H1 (cell line): ENCODE data around the gene CEL. TPM values are rescaled to one million over a fixed set of nuclear protein-coding genes. Genes with fewer than 3 reads are reported as not detected.

Experiments
- CEBPB ChIP-seq: IDR thresholded peaks from 2 replicates; pipeline ENCODE4 v1.6.1; 2012; ENCODE audit warnings: low read depth, low read length
- CHD2 ChIP-seq: IDR thresholded peaks from 2 replicates; pipeline ENCODE4 v1.6.1; 2012; ENCODE audit warnings: low read length, improper control_type of control experiment
- CHD7 ChIP-seq: fragments of 300-600 bp; sonication (generic); IDR thresholded peaks from 2 replicates; pipeline ENCODE4 v1.7.1; 2012; ENCODE audit warnings: low read length, moderate library complexity, mild to moderate bottlenecking, inconsistent platforms; ENCODE audit not compliant: insufficient replicate concordance
- EGR1 ChIP-seq: IDR thresholded peaks from 2 replicates; pipeline ENCODE4 v1.6.1; 2011; ENCODE audit warnings: low read depth, low read length, borderline replicate concordance
- KDM5A ChIP-seq: fragments of 200-600 bp; IDR thresholded peaks from 2 replicates; pipeline ENCODE4 v1.7.1; 2012; ENCODE audit warnings: mild to moderate bottlenecking, low read length, inconsistent platforms, mixed read lengths
- MAFK ChIP-seq: IDR thresholded peaks from 2 replicates; pipeline ENCODE4 v1.6.1; 2012; ENCODE audit warnings: low read depth, mild to moderate bottlenecking, improper control_type of control experiment, low read length
- SAP30 ChIP-seq: fragments of 300-600 bp; sonication (generic); IDR thresholded peaks from 2 replicates; pipeline ENCODE4 v1.7.1; 2012; ENCODE audit warnings: low read length, moderate library complexity, mild to moderate bottlenecking, inconsistent platforms; ENCODE audit not compliant: insufficient read depth, insufficient replicate concordance
- TAF7 ChIP-seq: optimal IDR thresholded peaks from 2 replicates; pipeline ENCODE3; 2011; ENCODE audit warnings: low read depth, mild to moderate bottlenecking, inconsistent platforms, low read length, moderate library complexity, borderline replicate concordance
- TCF12 ChIP-seq: IDR thresholded peaks from 2 replicates; pipeline ENCODE4 v1.6.1; 2011; ENCODE audit warnings: low read depth, mild to moderate bottlenecking, low read length
- polyA plus RNA-seq, 7 experiments: library from polyadenylated mRNA; depleted of rRNA in 3 of 7; stranded (reverse) in 5 of 7; unstranded in 2 of 7; fragments of >200 nt in 5 of 7; fragments of 200-250 nt in 2 of 7; gene quantifications; 1 replicate in 5 of 7; 2 replicates in 1 of 7; 4 replicates in 1 of 7; pipeline versions ENCODE4 v1.2.1 to v1.2.3, GENCODE V29; 2011 to 2013; ENCODE audit warnings: missing spikeins in 2 of 7, mixed read lengths in 2 of 7
- total RNA-seq: library from RNA; stranded (reverse); fragmentation: NEBNext Ultra II Directional; extraction: Animal tissue kit (Norgen Biotek cat#: 25700); gene quantifications from 2 replicates; pipeline ENCODE4 v1.2.1, GENCODE V29; 2021

Gene CEL
- total and polyA plus RNA-seq, 2 of the 8 experiments (the other 6 are each of a cell fraction or from before 2014, with no cell fraction given) = 1.8 to 3.4 TPM

GRCh38 chr9:133051966-133052539 lies 9.7 kb upstream of the CEL start (continued):
- TF ChIP-seq CHD7 = no peak
- TF ChIP-seq EGR1 = no peak
- TF ChIP-seq TAF7 = no peak
- TF ChIP-seq MAFK = no peak
- TF ChIP-seq KDM5A = no peak
- no peak for TF ChIP-seq SAP30
- TF ChIP-seq CHD2 = no peak
- TF ChIP-seq CEBPB = no peak
- no peak for TF ChIP-seq TCF12
